ENCODE measurements around the gene NDUFAF2.

Gene NDUFAF2

DNA sequence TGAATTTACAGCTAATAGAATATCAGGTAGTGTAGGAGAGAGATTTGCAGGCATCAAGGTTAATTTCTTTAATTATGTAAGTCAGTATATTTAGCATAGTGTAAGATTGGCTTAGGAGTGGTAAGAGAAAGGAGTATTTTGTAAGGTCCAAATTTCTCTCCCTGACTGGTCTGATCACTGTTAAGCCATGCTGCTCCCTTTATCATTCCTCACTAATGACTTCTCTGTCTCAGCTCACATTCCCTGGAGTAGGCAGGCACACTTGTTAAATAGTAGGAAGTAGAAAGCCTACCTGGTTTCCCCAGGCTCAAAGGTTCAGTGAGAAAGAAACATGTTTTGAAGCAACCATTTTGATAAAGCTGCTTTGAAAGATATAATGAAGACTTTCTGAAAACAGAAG lies 126.5 kb downstream of the NDUFAF2 start:
- H3K36me3 ChIP-seq (ENCODE audit: low read depth): peaks cover 4% of the 10 kb centered on the region; the same call in 1 of the 2 replicates
- TF ChIP-seq, protein P1, sequence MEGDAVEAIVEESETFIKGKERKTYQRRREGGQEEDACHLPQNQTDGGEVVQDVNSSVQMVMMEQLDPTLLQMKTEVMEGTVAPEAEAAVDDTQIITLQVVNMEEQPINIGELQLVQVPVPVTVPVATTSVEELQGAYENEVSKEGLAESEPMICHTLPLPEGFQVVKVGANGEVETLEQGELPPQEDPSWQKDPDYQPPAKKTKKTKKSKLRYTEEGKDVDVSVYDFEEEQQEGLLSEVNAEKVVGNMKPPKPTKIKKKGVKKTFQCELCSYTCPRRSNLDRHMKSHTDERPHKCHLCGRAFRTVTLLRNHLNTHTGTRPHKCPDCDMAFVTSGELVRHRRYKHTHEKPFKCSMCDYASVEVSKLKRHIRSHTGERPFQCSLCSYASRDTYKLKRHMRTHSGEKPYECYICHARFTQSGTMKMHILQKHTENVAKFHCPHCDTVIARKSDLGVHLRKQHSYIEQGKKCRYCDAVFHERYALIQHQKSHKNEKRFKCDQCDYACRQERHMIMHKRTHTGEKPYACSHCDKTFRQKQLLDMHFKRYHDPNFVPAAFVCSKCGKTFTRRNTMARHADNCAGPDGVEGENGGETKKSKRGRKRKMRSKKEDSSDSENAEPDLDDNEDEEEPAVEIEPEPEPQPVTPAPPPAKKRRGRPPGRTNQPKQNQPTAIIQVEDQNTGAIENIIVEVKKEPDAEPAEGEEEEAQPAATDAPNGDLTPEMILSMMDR (IDR thresholded peaks at IDR 0.05; ENCODE audit: poor library complexity, severe bottlenecking): no peak

DNA sequence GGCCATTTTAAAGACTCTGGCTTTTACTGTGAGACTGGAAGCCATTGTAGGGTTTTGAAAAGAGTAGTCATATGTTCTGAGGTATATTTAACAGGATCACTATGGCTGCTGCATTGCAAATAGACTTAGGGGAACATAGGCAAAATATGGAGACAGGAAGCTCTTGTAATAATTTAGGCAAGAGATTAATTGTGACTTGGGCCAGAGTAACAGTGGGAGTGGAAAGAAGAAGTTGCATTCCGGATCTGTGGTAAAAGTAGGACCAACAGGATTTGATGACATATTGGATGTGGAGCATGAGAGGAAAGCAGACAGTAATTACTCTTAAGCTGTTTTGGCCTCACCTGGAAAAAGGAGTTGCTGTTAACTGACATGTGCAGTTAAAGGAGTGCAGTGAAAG lies 131.6 kb downstream of the NDUFAF2 start:
- H3K27me3 ChIP-seq (ENCODE audit: insufficient read depth, poor library complexity, severe bottlenecking): no peaks in the 10 kb centered on the region
- TF ChIP-seq, protein P1 (IDR thresholded peaks at IDR 0.05; ENCODE audit: poor library complexity, severe bottlenecking): no peak
- H3K4me1 ChIP-seq (ENCODE audit: insufficient read depth, poor library complexity, severe bottlenecking): no peaks in the 10 kb centered on the region
- DNase-seq (ENCODE audit: low spot score) (no peak), ATAC-seq (ENCODE audit: low read depth) (no peak)
- no peak overlapping the region for H3K4me3 ChIP-seq (ENCODE audit: severe bottlenecking)
- H3K9me3 ChIP-seq (ENCODE audit: severe bottlenecking): no peaks in the 10 kb centered on the region
- H3K27ac ChIP-seq (ENCODE audit: poor library complexity, severe bottlenecking): no peak overlapping the region
- H3K36me3 ChIP-seq (ENCODE audit: low read depth): peaks cover 4% of the 10 kb centered on the region; the same call in 1 of the 2 replicates

More for the DNA sequence above, 126.5 kb downstream of the NDUFAF2 start:
- ATAC-seq (ENCODE audit: low read depth) (no peak), DNase-seq (ENCODE audit: low spot score) (no peak)
- Histone ChIP-seq H3K27me3 (ENCODE audit: insufficient read depth, poor library complexity, severe bottlenecking) (no peaks in the 10 kb centered on the region), H3K27ac (ENCODE audit: poor library complexity, severe bottlenecking) (no peak overlapping the region), H3K4me3 (ENCODE audit: severe bottlenecking) (no peak overlapping the region), H3K9me3 (ENCODE audit: severe bottlenecking) (no peaks in the 10 kb centered on the region), H3K4me1 (ENCODE audit: insufficient read depth, poor library complexity, severe bottlenecking) (no peaks in the 10 kb centered on the region)

DNA sequence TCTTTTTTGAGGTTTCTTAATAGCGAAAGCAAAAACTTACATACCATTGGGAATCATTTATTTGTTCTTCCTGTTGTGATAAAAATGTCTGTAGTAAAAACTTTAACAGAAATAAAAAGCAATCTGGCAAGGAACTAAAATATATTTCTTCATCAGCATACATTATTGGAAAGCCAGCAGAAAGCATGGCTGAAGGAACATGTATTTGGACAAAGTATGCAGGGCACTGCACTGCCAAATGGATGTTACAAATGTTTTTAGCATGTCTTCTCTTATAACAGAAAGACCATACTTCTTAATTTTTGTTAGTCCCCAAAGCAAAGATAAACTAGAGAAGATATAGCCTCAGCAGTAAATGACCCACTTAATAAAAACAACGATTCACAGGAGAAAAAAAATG lies 136.7 kb downstream of the NDUFAF2 start:
- H3K4me3 ChIP-seq (ENCODE audit: severe bottlenecking): no peak overlapping the region
- H3K27me3 ChIP-seq (ENCODE audit: insufficient read depth, poor library complexity, severe bottlenecking): no peaks in the 10 kb centered on the region
- no peaks in the 10 kb centered on the region for H3K36me3 ChIP-seq (ENCODE audit: low read depth)
- no peaks in the 10 kb centered on the region for H3K4me1 ChIP-seq (ENCODE audit: insufficient read depth, poor library complexity, severe bottlenecking)
- TF ChIP-seq, protein P1 (IDR thresholded peaks at IDR 0.05; ENCODE audit: poor library complexity, severe bottlenecking): no peak
- no peaks in the 10 kb centered on the region for H3K9me3 ChIP-seq (ENCODE audit: severe bottlenecking)
- DNase-seq (ENCODE audit: low spot score) (no peak), ATAC-seq (ENCODE audit: low read depth) (no peak)
- H3K27ac ChIP-seq (ENCODE audit: poor library complexity, severe bottlenecking): no peak overlapping the region

DNA sequence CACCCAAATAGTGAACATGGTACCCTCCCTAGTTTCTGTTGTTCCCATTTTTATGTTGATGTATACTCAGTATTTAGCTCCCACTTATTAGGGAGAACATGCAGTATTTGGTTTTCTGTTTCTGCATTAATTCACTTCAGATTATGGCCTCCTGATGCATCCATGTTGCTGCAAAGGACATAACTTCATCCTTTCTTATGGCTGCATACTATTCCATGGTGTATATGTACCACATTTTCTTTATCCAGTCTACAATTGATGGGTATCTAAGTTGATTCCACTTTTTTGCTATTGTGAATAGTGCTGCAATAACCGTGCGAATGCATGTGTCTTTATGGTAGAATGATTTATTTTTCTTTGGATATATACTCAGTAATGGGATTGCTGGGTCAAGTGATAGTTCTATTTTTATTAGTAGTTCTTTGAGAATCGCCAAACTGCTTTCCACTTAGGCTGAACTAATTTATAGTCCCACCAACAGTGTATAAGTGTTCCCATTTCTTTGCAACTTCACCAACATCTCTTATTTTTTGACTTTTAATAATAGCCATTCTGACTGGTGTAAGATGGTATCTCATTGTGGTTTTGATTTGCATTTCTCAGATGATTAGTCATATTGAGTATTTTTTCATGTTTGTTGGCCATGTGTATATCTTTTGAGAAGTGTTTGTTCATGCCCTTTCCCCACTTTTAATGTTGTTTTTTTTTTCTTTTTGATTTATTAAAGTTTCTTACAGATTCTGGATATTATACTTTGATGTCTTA lies 137.7 kb downstream of the NDUFAF2 start:
- no peak; the same call in 2 of the 3 replicates for ATAC-seq (ENCODE audit: low read depth)
- no peak for DNase-seq (ENCODE audit: low spot score)

More for the DNA sequence above, 137.7 kb downstream of the NDUFAF2 start:
- Histone ChIP-seq H3K27ac (ENCODE audit: poor library complexity, severe bottlenecking) (no peak overlapping the region), H3K9me3 (ENCODE audit: severe bottlenecking) (no peaks in the 10 kb centered on the region), H3K36me3 (ENCODE audit: low read depth) (no peaks in the 10 kb centered on the region), H3K27me3 (ENCODE audit: insufficient read depth, poor library complexity, severe bottlenecking) (no peaks in the 10 kb centered on the region), H3K4me1 (ENCODE audit: insufficient read depth, poor library complexity, severe bottlenecking) (no peaks in the 10 kb centered on the region), H3K4me3 (ENCODE audit: severe bottlenecking) (no peak overlapping the region)
- TF ChIP-seq, protein P1 (IDR thresholded peaks at IDR 0.05; ENCODE audit: poor library complexity, severe bottlenecking): no peak

Data from RWPE2 (cell line).